H9 (cell line): ENCODE results near the gene NDE1. TPM values are rescaled to one million over a fixed set of nuclear protein-coding genes. Genes with fewer than 3 reads are reported as not detected.

ENCODE experiments used
- DNase-seq: peaks from one replicate; pipeline ENCODE4 v3.0.0-alpha.2; 2017
- H2AFZ ChIP-seq: one replicate; pipeline ENCODE4 v1.6.1; 2013; ENCODE audit warnings: mild to moderate bottlenecking, low read length, control low read depth, moderate library complexity
- H2AK5ac ChIP-seq: 2 replicates; pipeline ENCODE4 v1.6.1; 2013; ENCODE audit warnings: low read length, control low read depth, mixed read lengths; ENCODE audit not compliant: insufficient read length
- H2BK120ac ChIP-seq: one replicate; pipeline ENCODE4 v1.6.1; 2013; ENCODE audit warnings: low read depth, mild to moderate bottlenecking, low read length, control low read depth, inconsistent platforms; ENCODE audit not compliant: poor library complexity, severe bottlenecking
- H2BK12ac ChIP-seq: 2 replicates; pipeline ENCODE4 v1.6.1; 2013; ENCODE audit warnings: low read length, control low read depth, mixed read lengths, low read depth; ENCODE audit not compliant: insufficient read length
- H2BK15ac ChIP-seq: 2 replicates; pipeline ENCODE4 v1.6.1; 2013; ENCODE audit warnings: low read depth, low read length, control low read depth
- H2BK20ac ChIP-seq: one replicate; pipeline ENCODE4 v1.6.1; 2013; ENCODE audit warnings: low read depth, mild to moderate bottlenecking, low read length, control low read depth, inconsistent platforms; ENCODE audit not compliant: poor library complexity, severe bottlenecking
- H2BK5ac ChIP-seq: 2 replicates; pipeline ENCODE4 v1.6.1; 2013; ENCODE audit warnings: low read length, control low read depth, mixed read lengths; ENCODE audit not compliant: insufficient read length
- H3K14ac ChIP-seq: 2 replicates; pipeline ENCODE4 v1.6.1; 2013; ENCODE audit warnings: low read length, control low read depth; ENCODE audit not compliant: insufficient read depth
- H3K18ac ChIP-seq: 2 replicates; pipeline ENCODE4 v1.6.1; 2013; ENCODE audit warnings: low read depth, mild to moderate bottlenecking, mixed read lengths, low read length, control low read depth; ENCODE audit not compliant: insufficient read length
- H3K23ac ChIP-seq: 2 replicates; pipeline ENCODE4 v1.6.1; 2013; ENCODE audit warnings: low read length, control low read depth, mixed read lengths, low read depth; ENCODE audit not compliant: insufficient read length
- H3K23me2 ChIP-seq: 2 replicates; pipeline ENCODE4 v1.6.1; 2013; ENCODE audit warnings: low read depth, mild to moderate bottlenecking, mixed read lengths, low read length, control low read depth; ENCODE audit not compliant: insufficient read length, poor library complexity, severe bottlenecking
- H3K27ac ChIP-seq: 2 replicates; pipeline ENCODE4 v1.5.1; 2013; ENCODE audit warnings: low read length, control low read depth, mixed read lengths, low read depth; ENCODE audit not compliant: insufficient read length
- H3K27me3 ChIP-seq: 2 replicates; pipeline ENCODE4 v1.6.1; 2013; ENCODE audit warnings: low read length, control low read depth, inconsistent platforms; ENCODE audit not compliant: insufficient read depth
- H3K4ac ChIP-seq: 2 replicates; pipeline ENCODE4 v1.6.1; 2013; ENCODE audit warnings: low read depth, mild to moderate bottlenecking, control low read depth, inconsistent platforms, low read length, moderate library complexity
- H3K4me1 ChIP-seq: 2 replicates; pipeline ENCODE4 v1.6.1; 2013; ENCODE audit warnings: low read length, control low read depth, inconsistent platforms; ENCODE audit not compliant: insufficient read depth
- H3K4me2 ChIP-seq: 2 replicates; pipeline ENCODE4 v1.6.1; 2013; ENCODE audit warnings: low read length, control low read depth, mixed read lengths; ENCODE audit not compliant: insufficient read length, insufficient read depth
- H3K56ac ChIP-seq: 2 replicates; pipeline ENCODE4 v1.6.1; 2013; ENCODE audit warnings: low read depth, mild to moderate bottlenecking, mixed read lengths, low read length, control low read depth; ENCODE audit not compliant: insufficient read length
- H3K79me1 ChIP-seq: 2 replicates; pipeline ENCODE4 v1.6.1; 2013; ENCODE audit warnings: low read depth, mild to moderate bottlenecking, moderate library complexity, low read length, control low read depth, inconsistent platforms; ENCODE audit not compliant: insufficient read depth, poor library complexity, severe bottlenecking
- H3K79me2 ChIP-seq: 2 replicates; pipeline ENCODE4 v1.6.1; 2013; ENCODE audit warnings: low read length, control low read depth, inconsistent platforms; ENCODE audit not compliant: insufficient read depth
- H3K9ac ChIP-seq: 2 replicates; pipeline ENCODE4 v1.6.1; 2013; ENCODE audit warnings: low read length, control low read depth, mixed read lengths; ENCODE audit not compliant: insufficient read length; ENCODE audit errors: extremely low read depth
- H3K9me3 ChIP-seq: one replicate; pipeline ENCODE4 v1.6.1; 2013; ENCODE audit warnings: low read depth, low read length, inconsistent platforms; ENCODE audit not compliant: control insufficient read depth
- H3T11ph ChIP-seq: one replicate; pipeline ENCODE4 v1.6.1; 2013; ENCODE audit warnings: mild to moderate bottlenecking, low read length, control low read depth, inconsistent platforms
- H4K20me1 ChIP-seq: one replicate; pipeline ENCODE4 v1.6.1; 2013; ENCODE audit not compliant: control insufficient read depth, insufficient read length, insufficient read depth
- H4K5ac ChIP-seq: 2 replicates; pipeline ENCODE4 v1.6.1; 2013; ENCODE audit warnings: low read depth, mild to moderate bottlenecking, mixed read lengths, low read length, control low read depth; ENCODE audit not compliant: insufficient read length
- H4K8ac ChIP-seq: replicated peaks from 2 replicates; pipeline ENCODE4 v1.6.1; 2013; ENCODE audit warnings: low read length, control low read depth, mixed read lengths, low read depth; ENCODE audit not compliant: insufficient read length
- H4K91ac ChIP-seq: 2 replicates; pipeline ENCODE4 v1.6.1; 2013; ENCODE audit warnings: low read depth, mild to moderate bottlenecking, moderate library complexity, mixed read lengths, low read length, control low read depth; ENCODE audit not compliant: insufficient read length
- H3K27ac Mint-ChIP-seq, 3 experiments: 2 replicates in 2 of 3; 3 replicates in 1 of 3; pipeline ENCODE4 v1.8.0; 2020 to 2021; ENCODE audit warnings: mixed read lengths in 3 of 3, mild to moderate bottlenecking in 1 of 3, moderate library complexity in 1 of 3
- H3K27me3 Mint-ChIP-seq: 2 replicates; pipeline ENCODE4 v1.8.0; 2021; ENCODE audit warnings: low read depth, mild to moderate bottlenecking, moderate library complexity, mixed read lengths
- H3K36me3 Mint-ChIP-seq, 3 experiments: 2 replicates in 2 of 3; 3 replicates in 1 of 3; pipeline ENCODE4 v1.8.0; 2020 to 2021; ENCODE audit warnings: low read depth in 3 of 3, mixed read lengths in 3 of 3; ENCODE audit not compliant: insufficient read depth in 1 of 3
- H3K4me1 Mint-ChIP-seq, 2 experiments: 2 replicates each; pipeline ENCODE4 v1.8.0; 2020; ENCODE audit warnings: mixed read lengths in 2 of 2
- H3K4me3 Mint-ChIP-seq, 2 experiments: 2 replicates in 1 of 2; 3 replicates in 1 of 2; pipeline ENCODE4 v1.8.0; 2020 to 2021; ENCODE audit warnings: mild to moderate bottlenecking in 2 of 2, mixed read lengths in 2 of 2, moderate library complexity in 1 of 2
- H3K9me3 Mint-ChIP-seq, 2 experiments: 2 replicates in 1 of 2; 3 replicates in 1 of 2; pipeline ENCODE4 v1.8.0; 2020; ENCODE audit warnings: mild to moderate bottlenecking in 2 of 2, mixed read lengths in 2 of 2, moderate library complexity in 1 of 2
- CTCF ChIP-seq: fragments of 200-600 bp; sonication (generic); conservative IDR thresholded peaks from 3 replicates; pipeline ENCODE4 v1.8.0; 2021; ENCODE audit warnings: antibody characterized with exemption, mild to moderate bottlenecking
- WGBS: extraction: QIAGEN DNeasy Blood & Tissue Kit; methylation state at CpG from one replicate; pipeline ENCODE4 v1.1.7; 2013; ENCODE audit warnings: missing lambda C conversion rate, low lambda C conversion rate, mixed read lengths; ENCODE audit not compliant: insufficient read length; ENCODE audit errors: extremely low coverage; 5-methylcytosine and 5-hydroxymethylcytosine counted together
- total RNA-seq: library from RNA; stranded (reverse); gene quantifications from 2 replicates; pipeline ENCODE4 v1.2.1, GENCODE V29; 2021

Gene NDE1
- total RNA-seq, 1 experiment from 2014 or later = 49.6 TPM

- Histone ChIP-seq H3K9me3 (no peaks in the 10 kb centered on the region), H3K23ac (no peak overlapping the region), H3K23me2 (no peaks in the 10 kb centered on the region), H4K5ac (no peak overlapping the region), H3K79me1 (no peaks in the 10 kb centered on the region), H4K8ac (no peak overlapping the region), H3K4me1 (no peaks in the 10 kb centered on the region), H3K27ac (no peak overlapping the region), H2BK12ac (no peak overlapping the region), H2AFZ (no peak overlapping the region), H4K91ac (no peak overlapping the region), H3K27me3 (no peaks in the 10 kb centered on the region), H2BK120ac (no peak overlapping the region), H2AK5ac (no peak overlapping the region), H3K4ac (no peak overlapping the region), H2BK20ac (no peak overlapping the region), H3K56ac (no peak overlapping the region), H2BK15ac (no peak overlapping the region), H2BK5ac (no peak overlapping the region), H3K18ac (no peak overlapping the region), H4K20me1 (no peaks in the 10 kb centered on the region), H3K4me2 (no peak overlapping the region), H3K14ac (no peak overlapping the region), H3T11ph (no peak overlapping the region), H3K9ac (no peak overlapping the region), H3K79me2 (no peaks in the 10 kb centered on the region)
- peaks cover 8% of the 10 kb centered on the region for H3K27me3 Mint-ChIP-seq
- WGBS = no CpG with 5 or more reads among the region's 10 CpGs
- H3K4me3 Mint-ChIP-seq = peak overlapping the region in 1 of 2 experiments; percentile 32; a peak in 1 of 5 replicates
- H3K4me1 Mint-ChIP-seq = peaks cover 5 to 12% of the 10 kb centered on the region in 2 experiments
- no peak for DNase-seq
- TF ChIP-seq CTCF = no peak
- no peaks in the 10 kb centered on the region for H3K9me3 Mint-ChIP-seq
- H3K36me3 Mint-ChIP-seq = no peaks in the 10 kb centered on the region
- no peak overlapping the region for H3K27ac Mint-ChIP-seq
Measured at GRCh38 chr16:15757077-15757386, 107.0 kb downstream of the NDE1 start.
